Gastroesophageal sphincter (tissue), 3 donors: ENCODE results near the gene ACP1.

Experiments used
- CTCF ChIP-seq, 4 experiments: fragments of 200-600 bp in 2 of 4; fragments of 450-650 bp in 2 of 4; sonication (generic) in 1 of 4; IDR thresholded peaks; one replicate each; pipeline ENCODE4 v1.5.1; 2017 to 2019; ENCODE audit warnings: antibody characterized with exemption in 4 of 4, mild to moderate bottlenecking in 2 of 4, moderate library complexity in 2 of 4
- EP300 ChIP-seq: sonication (generic); formaldehyde crosslinking; IDR thresholded peaks from one replicate; pipeline ENCODE4 v1.6.1; 2017; ENCODE audit warnings: antibody characterized with exemption, mild to moderate bottlenecking
- POLR2A ChIP-seq, 2 donors: fragments of 450-650 bp; IDR thresholded peaks; one replicate each; pipeline ENCODE4 v1.6.1; 2017; ENCODE audit warnings: antibody characterized with exemption in 2 of 2, mild to moderate bottlenecking in 2 of 2, moderate library complexity in 1 of 2
- POLR2AphosphoS5 ChIP-seq: sonication (generic); formaldehyde crosslinking; IDR thresholded peaks from one replicate; pipeline ENCODE4 v1.6.1; 2017; ENCODE audit warnings: antibody characterized with exemption

GRCh38 chr2:281381-281780 is 16.6 kb downstream of the ACP1 start:
- TF ChIP-seq CTCF (IDR thresholded peaks at IDR 0.05) (no peak), POLR2AphosphoS5 (no peak), POLR2A (IDR thresholded peaks at IDR 0.05) (no peak), EP300 (no peak)
